ENCODE results near the gene PATJ. TPM values are rescaled to one million over a fixed set of nuclear protein-coding genes. Genes with fewer than 3 reads are reported as not detected.
A peak's percentile ranks its signal among the peaks of the same experiment; 100 is the strongest.

The PATJ gene
- total RNA-seq (2014; rRNA removed): 28.7 and 35.2 TPM in 2 replicates
- Bru-seq, nascent RNA: percentile 69 among the genes with signal in this experiment
- BruChase-seq, experiment 1, labeled RNA remaining after a 6-hour chase: percentile 63 among the genes with signal in this experiment
- percentile 66 among the genes with signal in this experiment for BruChase-seq, experiment 2, labeled RNA remaining after a 2-hour chase
- long read RNA-seq, partial matches to known transcripts: 20 of 35 reads
- long read RNA-seq, other reads (novel, unspliced or antisense): 15 of 35 reads

- CTCF ChIA-PET: no interaction called here
Measured at GRCh38 chr1:61741711-61742619, at the start of gene PATJ. TSS of gene PATJ (plus strand) at chr1:61742480. CDS start at chr1:61762893, 20,413 bp downstream.

GRCh38 chr1:61699911-61700851 lies 42.1 kb upstream of the PATJ start:
- intact Hi-C loops (cut with micrococcal nuclease): loop anchor here (10.0 kb wide), 1 partner anchor 155 kb away; no protein-coding TSS in a partner anchor
- BruUV-seq (replicated peaks): no TSS peak
- no peak overlapping the region for H3K4me2 ChIP-seq (ENCODE audit: low read length)

More at GRCh38 chr1:61741711-61742619, at the start of gene PATJ:
- peaks cover 42% of the 10 kb centered on the region for H3K79me2 ChIP-seq (ENCODE audit: low read length)
- no peaks in the 10 kb centered on the region for H3K9me3 ChIP-seq (ENCODE audit: low read length)
- peak within 1 kb of the TSS; percentile 85 for H2AFZ ChIP-seq (ENCODE audit: low read length)
- H3K9me2 ChIP-seq (replicated peaks; ENCODE audit: low read length): no peaks in the 10 kb centered on the region
- no peaks in the 10 kb centered on the region for H3K27me3 ChIP-seq (ENCODE audit: low read length)
- H3K27ac ChIP-seq (ENCODE audit: low read length): peak within 1 kb of the TSS; percentile 58
- ATAC-seq: peak; percentile 75
- POLR2A ChIA-PET (ENCODE audit: unreplicated experiment): no interaction called here
- peak within 1 kb of the TSS; percentile 83 for H3K9ac ChIP-seq (ENCODE audit: low read length)
- intact Hi-C loops (cut with micrococcal nuclease): loop anchor here (2.0 kb wide), 1 partner anchor 17 kb away; the partner anchor contains the start of gene TM2D1
- DNase-seq: peak; percentile 90
- no peak for TF ChIP-seq EZH2phosphoT487 (IDR thresholded peaks at IDR 0.05; ENCODE audit: borderline replicate concordance, low read length)
- no peak for TF ChIP-seq EZH2 (IDR thresholded peaks at IDR 0.05; ENCODE audit: low read length, unreplicated experiment)
- no peak for TF ChIP-seq CTCF (conservative IDR thresholded peaks at IDR 0.05; ENCODE audit: low read depth, low read length)
- no peaks in the 10 kb centered on the region for H3K36me3 ChIP-seq (ENCODE audit: low read depth, low read length)
- H4K20me1 ChIP-seq (ENCODE audit: low read length): no peaks in the 10 kb centered on the region
- no peaks in the 10 kb centered on the region for H3F3A ChIP-seq (ENCODE audit: low read length, unreplicated experiment)
- H3K4me2 ChIP-seq (ENCODE audit: low read length): peak within 1 kb of the TSS; percentile 92
- peak within 1 kb of the TSS; percentile 90 for H3K4me3 ChIP-seq (ENCODE audit: low read length)
- H3K4me1 ChIP-seq (ENCODE audit: insufficient read depth, low read length): peaks cover 31% of the 10 kb centered on the region
- BruUV-seq (replicated peaks): TSS peak; percentile 95

More at GRCh38 chr1:61699911-61700851, 42.1 kb upstream of the PATJ start:
- Histone ChIP-seq H3K27ac (ENCODE audit: low read length) (no peak overlapping the region), H4K20me1 (ENCODE audit: low read length) (no peaks in the 10 kb centered on the region), H3K9me3 (ENCODE audit: low read length) (no peaks in the 10 kb centered on the region), H3K9me2 (replicated peaks; ENCODE audit: low read length) (no peaks in the 10 kb centered on the region), H3K79me2 (ENCODE audit: low read length) (no peaks in the 10 kb centered on the region), H3K36me3 (ENCODE audit: low read depth, low read length) (peaks cover 27% of the 10 kb centered on the region; the same call in 1 of the 2 replicates), H2AFZ (ENCODE audit: low read length) (no peak overlapping the region), H3F3A (ENCODE audit: low read length, unreplicated experiment) (no peaks in the 10 kb centered on the region), H3K27me3 (ENCODE audit: low read length) (no peaks in the 10 kb centered on the region), H3K4me3 (ENCODE audit: low read length) (no peak overlapping the region), H3K9ac (ENCODE audit: low read length) (no peak overlapping the region), H3K4me1 (ENCODE audit: insufficient read depth, low read length) (no peaks in the 10 kb centered on the region)
- no peak for TF ChIP-seq EZH2 (IDR thresholded peaks at IDR 0.05; ENCODE audit: low read length, unreplicated experiment)
- TF ChIP-seq EZH2phosphoT487 (IDR thresholded peaks at IDR 0.05; ENCODE audit: borderline replicate concordance, low read length): no peak
- no peak for TF ChIP-seq CTCF (conservative IDR thresholded peaks at IDR 0.05; ENCODE audit: low read depth, low read length)
- DNase-seq (no peak), ATAC-seq (peak; percentile 46)
- POLR2A ChIA-PET (ENCODE audit: unreplicated experiment): no interaction called here
- CTCF ChIA-PET: no interaction called here
